Cardiac fibroblast (primary cell): ENCODE results near the gene PKP4.

Source experiments
- DNase-seq, 2 donors: peaks; one replicate each; pipeline versions ENCODE4 v3.0.0 to v3.0.0-alpha.2; 2010; ENCODE audit warnings: low read depth in 2 of 2
- H3K4me3 ChIP-seq, 2 donors: replicated peaks in 1 of 2; 1 replicate in 1 of 2; 2 replicates in 1 of 2; pipeline ENCODE4 v1.5.1; 2011; ENCODE audit warnings: low read depth in 2 of 2, low read length in 2 of 2, mild to moderate bottlenecking in 2 of 2, moderate library complexity in 1 of 2
- TF ChIP-seq, protein P1 (sequence below): IDR thresholded peaks from one replicate; pipeline ENCODE4 v1.5.1; 2011; ENCODE audit warnings: low read depth, mild to moderate bottlenecking, low read length, inconsistent platforms

Gene PKP4

DNA sequence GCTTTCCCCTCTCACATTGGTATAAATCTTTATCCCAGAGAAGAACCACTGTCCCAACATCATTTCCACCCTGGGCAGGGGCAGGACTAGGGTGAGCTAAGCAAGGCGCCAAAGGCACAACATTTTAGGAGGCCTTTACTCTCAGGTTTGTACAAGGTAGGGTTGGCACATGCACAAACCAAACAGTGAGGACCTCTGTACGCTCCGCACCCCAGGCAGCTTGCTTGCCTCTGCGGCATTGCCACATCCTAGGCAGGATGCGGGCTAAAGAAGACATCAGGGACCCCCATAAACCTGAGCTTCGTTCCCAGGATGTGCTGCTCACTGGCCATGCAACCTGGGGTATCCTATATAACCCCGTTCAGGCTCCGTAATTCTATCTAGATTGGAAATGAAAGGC, 210.2 kb downstream of the PKP4 start:
- no peak overlapping the region for H3K4me3 ChIP-seq
- no peak for DNase-seq
- TF ChIP-seq, protein P1, sequence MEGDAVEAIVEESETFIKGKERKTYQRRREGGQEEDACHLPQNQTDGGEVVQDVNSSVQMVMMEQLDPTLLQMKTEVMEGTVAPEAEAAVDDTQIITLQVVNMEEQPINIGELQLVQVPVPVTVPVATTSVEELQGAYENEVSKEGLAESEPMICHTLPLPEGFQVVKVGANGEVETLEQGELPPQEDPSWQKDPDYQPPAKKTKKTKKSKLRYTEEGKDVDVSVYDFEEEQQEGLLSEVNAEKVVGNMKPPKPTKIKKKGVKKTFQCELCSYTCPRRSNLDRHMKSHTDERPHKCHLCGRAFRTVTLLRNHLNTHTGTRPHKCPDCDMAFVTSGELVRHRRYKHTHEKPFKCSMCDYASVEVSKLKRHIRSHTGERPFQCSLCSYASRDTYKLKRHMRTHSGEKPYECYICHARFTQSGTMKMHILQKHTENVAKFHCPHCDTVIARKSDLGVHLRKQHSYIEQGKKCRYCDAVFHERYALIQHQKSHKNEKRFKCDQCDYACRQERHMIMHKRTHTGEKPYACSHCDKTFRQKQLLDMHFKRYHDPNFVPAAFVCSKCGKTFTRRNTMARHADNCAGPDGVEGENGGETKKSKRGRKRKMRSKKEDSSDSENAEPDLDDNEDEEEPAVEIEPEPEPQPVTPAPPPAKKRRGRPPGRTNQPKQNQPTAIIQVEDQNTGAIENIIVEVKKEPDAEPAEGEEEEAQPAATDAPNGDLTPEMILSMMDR: no peak

DNA sequence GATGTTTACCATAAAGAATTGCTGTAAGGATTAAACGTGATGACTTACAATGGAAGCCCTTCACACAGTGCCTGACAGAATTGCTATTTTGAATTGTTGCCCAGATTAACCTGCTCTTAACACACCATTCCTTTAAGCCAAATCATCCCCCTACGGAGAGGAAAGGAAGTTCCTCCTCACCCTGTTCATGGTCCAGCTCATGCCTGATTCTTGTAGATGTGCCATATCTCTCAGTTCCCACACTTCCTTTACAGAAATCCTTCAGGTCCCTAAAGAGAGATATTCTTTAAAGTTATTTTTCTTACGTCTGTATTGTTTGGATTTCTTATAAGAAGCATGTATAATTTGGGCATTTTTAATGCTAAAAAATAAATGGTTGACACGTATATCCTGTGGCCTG, 210.8 kb downstream of the PKP4 start:
- TF ChIP-seq, protein P1: no peak
- H3K4me3 ChIP-seq: no peak overlapping the region
- peak; percentile 87 to 91 for DNase-seq

DNA sequence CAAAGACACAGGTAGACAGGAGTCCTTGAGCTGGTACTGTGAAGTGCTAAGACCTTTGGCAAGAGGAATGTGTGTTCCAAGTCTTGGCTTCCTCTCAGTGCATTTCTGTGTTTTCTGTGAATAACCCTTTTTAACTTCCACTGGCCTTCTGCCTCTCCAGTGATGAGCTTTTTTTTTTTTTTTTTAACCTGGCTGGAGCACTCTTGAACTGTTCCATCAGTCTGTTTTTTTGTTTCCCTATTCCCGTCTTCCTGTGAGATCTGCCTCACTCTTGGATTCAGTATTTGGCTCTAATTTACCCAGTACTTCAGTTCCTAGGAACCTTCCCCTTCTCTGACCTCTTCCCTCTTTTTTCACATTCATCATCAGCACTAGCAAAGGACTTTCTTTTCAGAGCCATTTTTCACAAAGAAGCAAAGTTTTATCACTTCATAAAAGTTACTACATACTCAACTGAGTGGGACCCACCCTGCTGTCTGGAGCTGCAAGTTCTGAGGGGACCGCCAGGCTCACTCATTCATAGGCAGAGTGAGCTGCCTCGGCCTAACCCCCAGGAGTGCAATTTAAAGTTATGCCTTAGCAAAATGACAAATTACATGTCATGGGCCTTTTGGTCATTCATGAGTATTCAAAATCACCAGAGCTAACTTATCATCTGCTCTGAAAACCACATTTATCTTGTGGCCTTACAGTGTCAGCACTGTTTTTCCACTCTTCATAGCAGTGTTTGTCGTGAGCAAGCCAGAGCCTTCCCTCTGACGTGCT, 211.4 kb downstream of the PKP4 start:
- peak; percentile 55 to 67 for DNase-seq
- TF ChIP-seq, protein P1: no peak
- H3K4me3 ChIP-seq: no peak overlapping the region

DNA sequence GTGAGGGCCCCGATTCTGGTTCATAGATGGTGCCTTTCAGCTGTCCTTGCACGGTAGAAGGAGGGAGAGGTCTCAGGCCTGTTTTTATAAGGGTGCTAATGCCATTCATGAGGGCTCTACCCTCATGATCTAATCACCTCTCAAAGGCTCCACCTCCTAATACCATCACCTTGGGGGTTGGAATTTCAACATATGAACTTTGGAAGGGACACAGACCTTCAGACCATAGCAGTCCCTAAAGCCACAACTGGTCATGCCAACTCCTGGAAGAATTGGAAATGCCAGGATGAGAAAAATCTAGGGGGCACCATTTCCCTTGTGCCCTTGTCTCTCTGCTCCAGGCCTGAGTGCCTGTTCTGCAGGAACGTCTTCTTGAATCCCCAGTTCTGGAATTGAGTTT, 213.5 kb downstream of the PKP4 start:
- no peak overlapping the region for H3K4me3 ChIP-seq
- DNase-seq: no peak
- TF ChIP-seq, protein P1: no peak

DNA sequence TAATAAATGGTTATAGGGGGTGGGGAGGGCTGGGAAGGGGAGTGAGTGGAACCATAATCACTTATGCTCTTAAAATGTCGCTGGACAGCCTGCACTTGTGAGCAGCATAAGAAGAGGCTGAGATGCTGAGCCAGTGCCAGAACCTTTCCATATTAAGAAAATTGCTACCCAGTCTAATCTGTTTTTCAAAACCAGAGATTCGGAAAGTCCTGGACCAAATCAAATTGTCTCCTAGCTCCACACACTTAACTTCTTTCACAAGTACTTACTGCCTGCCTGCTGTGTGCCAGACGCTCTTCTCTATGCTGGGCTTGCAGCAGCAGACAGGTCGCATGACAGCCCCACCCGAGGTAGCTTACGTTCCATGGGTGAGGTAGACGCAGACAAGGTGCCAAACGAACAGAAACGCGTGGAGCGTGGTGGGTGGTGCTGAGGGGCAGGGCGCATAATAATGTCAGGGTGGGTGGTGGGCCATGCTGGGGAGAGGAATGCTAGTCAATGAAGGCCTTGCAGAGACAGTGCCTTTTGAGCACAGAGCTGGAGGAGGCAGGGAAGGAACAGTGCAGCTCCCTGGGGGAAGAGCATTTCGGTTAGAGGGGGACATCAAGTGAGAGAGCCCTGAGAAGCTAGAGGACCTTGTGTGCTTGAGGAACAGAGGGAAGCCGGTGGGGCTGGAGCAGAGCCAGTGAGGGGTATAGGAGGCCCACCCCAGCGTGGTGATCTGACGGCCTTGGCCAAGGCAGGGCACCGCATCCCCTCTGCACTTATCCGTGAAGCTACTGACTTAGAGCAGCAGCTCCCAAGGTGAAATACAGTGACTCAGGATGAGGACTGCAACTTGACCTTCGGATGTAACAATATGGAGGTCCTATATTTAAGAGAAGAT, 214.9 kb downstream of the PKP4 start:
- TF ChIP-seq, protein P1: no peak
- DNase-seq: no peak
- H3K4me3 ChIP-seq: no peak overlapping the region

DNA sequence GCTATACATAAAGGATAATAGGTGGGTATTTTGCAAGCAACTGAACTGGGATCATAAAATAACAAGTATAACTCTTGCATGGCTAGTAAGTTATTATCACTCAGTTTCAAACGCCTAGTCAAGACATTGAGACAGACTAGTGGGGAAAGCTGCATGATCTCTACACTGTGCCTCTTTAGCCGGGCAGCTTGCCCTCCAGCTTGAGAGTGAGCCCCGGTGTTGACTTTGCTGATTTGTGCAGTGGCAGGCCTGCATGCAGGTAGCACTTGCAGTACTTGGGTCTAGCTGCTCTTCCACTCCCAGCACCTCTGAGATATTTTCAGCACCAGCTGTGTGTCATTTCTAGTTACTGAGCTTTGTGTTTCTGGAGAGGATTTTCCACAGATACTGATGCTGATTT, 219.5 kb downstream of the PKP4 start:
- TF ChIP-seq, protein P1: no peak
- no peak overlapping the region for H3K4me3 ChIP-seq
- no peak for DNase-seq
